Dendritic cell treated with granulocyte-macrophage colony-stimulating factor and Interleukin-4, amounts not matched to agents 40 ng/mL and 50 ng/mL, for 4 days (primary cell): ENCODE results near the gene SLC1A5.
"Not testable (repeated sequence)": the region's sequence is repeated elsewhere in the genome, so short reads cannot be mapped to it uniquely, and the experiment has no call there.

Experiments
- H3K27ac Mint-ChIP-seq: one replicate; pipeline ENCODE4 v1.8.0; 2022; ENCODE audit warnings: mild to moderate bottlenecking, mixed read lengths
- H3K27me3 Mint-ChIP-seq: one replicate; pipeline ENCODE4 v1.8.0; 2022; ENCODE audit warnings: mild to moderate bottlenecking, mixed read lengths
- H3K36me3 Mint-ChIP-seq: one replicate; pipeline ENCODE4 v1.8.0; 2022; ENCODE audit warnings: low read depth, mixed read lengths
- H3K4me1 Mint-ChIP-seq: one replicate; pipeline ENCODE4 v1.8.0; 2022; ENCODE audit warnings: low read depth, mixed read lengths
- H3K4me3 Mint-ChIP-seq: one replicate; pipeline ENCODE4 v1.8.0; 2022; ENCODE audit warnings: mild to moderate bottlenecking, moderate library complexity, mixed read lengths
- H3K9me3 Mint-ChIP-seq: one replicate; pipeline ENCODE4 v1.8.0; 2022; ENCODE audit warnings: mixed read lengths
- intact Hi-C: fragments of 100-400 bp; cut with micrococcal nuclease; formaldehyde crosslinking; loops from one replicate; pipeline ENCODE4 v1.15.0; 2022

The SLC1A5 gene

GRCh38 chr19:46788262-46788967 is at the start of gene SLC1A5:
TSS of gene SLC1A5 (minus strand) at chr19:46788594. CDS start at chr19:46787965, 629 bp downstream.
- H3K4me3 Mint-ChIP-seq: peak within 1 kb of the TSS; percentile 85
- intact Hi-C loops: loop anchor here (2.0 kb wide), 1 partner anchor 36 kb away; no protein-coding TSS in a partner anchor
- peaks cover 7% of the 10 kb centered on the region for H3K27me3 Mint-ChIP-seq
- no peaks in the 10 kb centered on the region for H3K9me3 Mint-ChIP-seq
- H3K27ac Mint-ChIP-seq: peak within 1 kb of the TSS; percentile 90
- H3K4me1 Mint-ChIP-seq: peaks cover 41% of the 10 kb centered on the region
- peaks cover 40% of the 10 kb centered on the region for H3K36me3 Mint-ChIP-seq

GRCh38 chr19:46838160-46838559 is 49.8 kb upstream of the SLC1A5 start:
- H3K36me3 Mint-ChIP-seq: peaks cover 76% of the 10 kb centered on the region
- peak overlapping the region; percentile 35 for H3K27ac Mint-ChIP-seq
- H3K4me1 Mint-ChIP-seq: peaks cover 48% of the 10 kb centered on the region
- H3K27me3 Mint-ChIP-seq: no peaks in the 10 kb centered on the region
- intact Hi-C loops: no loop called here
- no peaks in the 10 kb centered on the region for H3K9me3 Mint-ChIP-seq
- no peak overlapping the region for H3K4me3 Mint-ChIP-seq

GRCh38 chr19:46834984-46835383 is 46.6 kb upstream of the SLC1A5 start:
- Mint-ChIP-seq H3K4me1 (peaks cover 23% of the 10 kb centered on the region), H3K36me3 (peaks cover 44% of the 10 kb centered on the region), H3K9me3 (no peaks in the 10 kb centered on the region), H3K27me3 (peaks cover 4% of the 10 kb centered on the region), H3K27ac (no peak overlapping the region), H3K4me3 (no peak overlapping the region)
- intact Hi-C loops: no loop called here

- Mint-ChIP-seq H3K4me3 (no peak overlapping the region), H3K27me3 (peaks cover 4% of the 10 kb centered on the region), H3K36me3 (peaks cover 36% of the 10 kb centered on the region), H3K4me1 (peaks cover 20% of the 10 kb centered on the region), H3K27ac (peak overlapping the region; percentile 2), H3K9me3 (no peaks in the 10 kb centered on the region)
- intact Hi-C loops: no loop called here
Measured at GRCh38 chr19:46834121-46834520, 45.7 kb upstream of the SLC1A5 start.

- H3K27ac Mint-ChIP-seq: peak overlapping the region; percentile 52
- no peak overlapping the region for H3K4me3 Mint-ChIP-seq
- peaks cover 26% of the 10 kb centered on the region for H3K4me1 Mint-ChIP-seq
- intact Hi-C loops: no loop called here
- H3K27me3 Mint-ChIP-seq: peaks cover 4% of the 10 kb centered on the region
- H3K9me3 Mint-ChIP-seq: no peaks in the 10 kb centered on the region
- peaks cover 4% of the 10 kb centered on the region for H3K36me3 Mint-ChIP-seq
Measured at GRCh38 chr19:46830864-46831263, 42.5 kb upstream of the SLC1A5 start.

DNA sequence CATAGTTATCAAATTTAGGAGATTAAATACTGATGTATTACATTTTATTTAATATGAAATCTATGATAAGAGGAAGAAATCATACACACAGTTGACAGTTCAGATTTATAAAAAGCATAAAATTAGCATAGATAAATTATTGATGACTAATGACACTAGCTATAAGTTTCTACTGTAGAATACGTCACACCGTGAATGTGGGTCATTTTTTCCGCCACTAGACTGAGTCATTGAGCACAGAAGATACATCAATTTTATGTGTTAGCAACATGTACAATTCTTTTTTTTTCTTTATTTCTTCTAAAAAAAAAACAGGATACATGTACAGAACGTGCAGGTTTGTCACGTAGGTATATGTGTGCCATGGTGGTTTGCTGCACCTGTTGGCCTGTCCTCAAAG is 40.1 kb upstream of the SLC1A5 start:
- H3K27me3 Mint-ChIP-seq: peaks cover 4% of the 10 kb centered on the region
- no peaks in the 10 kb centered on the region for H3K9me3 Mint-ChIP-seq
- no peak overlapping the region for H3K4me3 Mint-ChIP-seq
- intact Hi-C loops: no loop called here
- peaks cover 47% of the 10 kb centered on the region for H3K4me1 Mint-ChIP-seq
- H3K27ac Mint-ChIP-seq: no peak overlapping the region
- no peaks in the 10 kb centered on the region for H3K36me3 Mint-ChIP-seq

DNA sequence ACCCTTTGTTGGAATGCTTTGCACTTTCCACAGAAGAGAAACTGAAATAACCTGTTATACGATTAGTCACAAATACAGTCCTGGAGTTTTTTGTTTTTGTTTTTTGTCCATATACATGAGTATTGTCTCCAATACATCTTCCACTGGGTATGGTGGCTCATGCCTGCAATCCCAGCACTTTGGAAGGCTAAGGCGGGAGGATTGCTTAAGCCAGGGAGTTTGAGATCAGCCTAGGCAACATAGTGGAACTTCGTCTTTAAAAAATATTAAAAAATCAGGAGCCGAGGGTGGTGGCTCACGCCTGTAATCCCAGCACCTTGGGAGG is 37.3 kb upstream of the SLC1A5 start:
- H3K27me3 Mint-ChIP-seq: no peaks in the 10 kb centered on the region
- peaks cover 64% of the 10 kb centered on the region for H3K4me1 Mint-ChIP-seq
- no peak overlapping the region for H3K4me3 Mint-ChIP-seq
- H3K36me3 Mint-ChIP-seq: no peaks in the 10 kb centered on the region
- H3K9me3 Mint-ChIP-seq: no peaks in the 10 kb centered on the region
- H3K27ac Mint-ChIP-seq: peak overlapping the region; percentile 88
- intact Hi-C loops: loop anchor here (2.0 kb wide), 2 partner anchors 37 to 47 kb away; partner anchors contain the start of gene SLC1A5

- no peaks in the 10 kb centered on the region for H3K27me3 Mint-ChIP-seq
- H3K36me3 Mint-ChIP-seq: no peaks in the 10 kb centered on the region
Measured at GRCh38 chr19:46824890-46825730, 36.7 kb upstream of the SLC1A5 start.

DNA sequence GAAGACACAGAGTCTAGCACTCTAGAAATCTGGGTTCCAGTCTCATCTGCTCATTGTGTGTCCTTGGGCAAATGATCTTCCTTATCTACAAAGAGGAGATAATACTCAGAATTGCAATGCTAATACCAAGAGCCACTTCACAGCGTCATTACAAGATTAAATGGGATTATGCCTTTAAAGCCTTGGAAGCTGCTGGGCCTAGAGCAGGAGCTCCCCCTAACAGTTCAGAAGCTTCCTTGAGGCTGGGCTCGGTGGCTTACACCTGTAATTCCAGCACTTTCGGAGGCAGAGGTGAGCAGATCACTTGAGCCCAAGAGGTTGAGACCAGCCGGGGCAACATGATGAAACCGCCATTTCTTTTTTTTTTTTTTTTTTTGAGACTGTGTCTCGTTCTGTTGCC is 34.7 kb upstream of the SLC1A5 start:
- Mint-ChIP-seq H3K27me3 (no peaks in the 10 kb centered on the region), H3K4me1 (peaks cover 67% of the 10 kb centered on the region), H3K27ac (no peak overlapping the region), H3K36me3 (no peaks in the 10 kb centered on the region), H3K4me3 (no peak overlapping the region), H3K9me3 (no peaks in the 10 kb centered on the region)
- intact Hi-C loops: no loop called here

More at GRCh38 chr19:46824890-46825730, 36.7 kb upstream of the SLC1A5 start:
- H3K27ac Mint-ChIP-seq: peak overlapping the region; percentile 88
- peak overlapping the region; percentile 48 for H3K4me3 Mint-ChIP-seq
- no peaks in the 10 kb centered on the region for H3K9me3 Mint-ChIP-seq
- peaks cover 66% of the 10 kb centered on the region for H3K4me1 Mint-ChIP-seq
- intact Hi-C loops: loop anchor here (2.0 kb wide), 2 partner anchors 36 to 46 kb away; partner anchors contain the start of gene SLC1A5

- Mint-ChIP-seq H3K4me1 (peaks cover 61% of the 10 kb centered on the region), H3K27ac (peak overlapping the region; percentile 84), H3K4me3 (peak overlapping the region; percentile 23)
- H3K9me3 Mint-ChIP-seq, H3K36me3 Mint-ChIP-seq, H3K27me3 Mint-ChIP-seq, intact Hi-C loops: not testable (repeated sequence)
Measured at GRCh38 chr19:46822410-46822787, 34.0 kb upstream of the SLC1A5 start.

DNA sequence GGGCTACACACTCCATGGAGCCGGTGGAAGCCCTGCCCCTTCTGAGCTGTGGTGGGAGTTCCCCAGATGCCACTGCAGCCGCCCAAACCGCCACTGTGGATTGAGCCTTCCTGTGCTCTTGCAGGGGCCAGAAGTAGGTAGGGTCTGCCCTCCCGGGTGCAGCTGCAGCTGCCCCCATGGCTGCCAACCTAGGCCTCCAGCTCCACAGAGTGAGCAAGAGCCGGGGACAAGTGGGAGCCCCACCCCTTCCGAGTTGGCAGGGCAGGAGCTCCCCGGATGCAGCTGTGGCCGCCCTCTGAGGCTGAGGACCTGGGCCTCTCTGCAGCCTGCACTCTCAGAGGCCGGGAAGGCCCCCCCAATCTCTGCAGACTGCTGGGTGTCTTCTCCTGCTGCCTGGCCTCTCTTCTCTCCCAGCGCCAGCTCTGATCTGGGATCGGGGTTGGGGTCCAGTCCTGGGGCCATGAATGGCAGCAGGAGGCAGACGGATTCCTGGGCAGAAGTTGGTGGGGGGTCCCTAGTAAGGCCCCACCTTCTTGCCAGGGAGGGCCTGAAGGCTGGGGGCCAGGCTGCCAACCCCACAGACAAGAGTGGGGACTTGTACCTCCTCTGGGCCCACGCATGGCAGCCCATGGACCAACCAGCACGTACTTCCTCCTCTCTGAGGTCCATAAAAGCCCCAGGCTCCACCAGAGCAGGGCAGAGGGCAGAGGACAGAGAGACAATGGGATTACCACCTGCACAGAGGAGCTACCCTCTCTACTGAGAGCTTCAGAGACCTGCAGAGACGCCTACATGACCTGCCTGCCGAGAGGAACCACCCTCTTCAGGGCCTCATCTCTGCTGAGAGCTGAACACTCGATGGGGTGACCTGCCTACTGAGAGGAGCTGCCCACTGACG is 33.4 kb upstream of the SLC1A5 start:
- Mint-ChIP-seq H3K4me3 (peak overlapping the region; percentile 23), H3K9me3 (no peaks in the 10 kb centered on the region), H3K27me3 (no peaks in the 10 kb centered on the region), H3K27ac (peak overlapping the region; percentile 84), H3K4me1 (peaks cover 54% of the 10 kb centered on the region), H3K36me3 (no peaks in the 10 kb centered on the region)
- intact Hi-C loops: no loop called here

- Mint-ChIP-seq H3K4me1 (peaks cover 37% of the 10 kb centered on the region), H3K4me3 (no peak overlapping the region), H3K9me3 (no peaks in the 10 kb centered on the region), H3K27me3 (no peaks in the 10 kb centered on the region), H3K27ac (no peak overlapping the region), H3K36me3 (no peaks in the 10 kb centered on the region)
- intact Hi-C loops: no loop called here
Measured at GRCh38 chr19:46818812-46819211, 30.4 kb upstream of the SLC1A5 start.

DNA sequence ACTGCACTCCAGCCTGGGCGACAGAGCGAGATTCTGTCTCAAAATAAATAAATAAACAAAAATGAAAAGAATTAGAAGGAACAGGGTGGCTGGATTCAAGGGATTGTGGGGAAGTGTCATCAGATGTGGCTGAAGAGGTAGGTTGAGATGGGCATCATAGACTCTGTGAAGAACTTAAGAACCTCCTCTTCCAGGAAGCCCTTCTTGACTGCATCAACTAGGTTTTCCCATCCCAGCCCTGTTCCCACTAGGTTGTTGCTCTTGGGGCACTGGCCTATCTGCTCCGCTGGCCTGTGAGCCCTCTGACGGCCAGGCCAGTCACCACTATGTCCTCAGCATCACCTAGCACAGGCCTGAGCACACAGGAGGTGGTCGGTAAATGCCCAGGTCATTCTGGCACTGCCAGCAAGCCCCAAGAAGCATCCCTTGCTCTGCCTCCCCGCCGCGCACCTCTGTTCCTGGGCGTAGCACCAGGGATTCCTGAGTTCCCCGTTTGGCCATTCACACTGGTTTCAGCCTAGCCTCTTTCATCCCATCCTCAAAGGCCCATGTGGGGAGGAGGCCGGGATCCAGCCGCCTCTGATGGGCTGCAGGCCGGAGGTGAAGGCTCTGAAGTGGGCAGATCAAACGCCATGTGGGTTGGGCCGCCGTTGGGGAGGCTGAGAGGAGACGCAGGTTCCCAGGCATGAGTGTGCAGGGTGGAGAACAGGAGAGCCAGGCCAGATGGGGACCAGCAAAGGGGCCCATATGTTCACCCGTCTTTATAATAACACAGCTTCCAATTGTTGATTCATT is 27.6 kb upstream of the SLC1A5 start:
- Mint-ChIP-seq H3K4me1 (peaks cover 20% of the 10 kb centered on the region), H3K27me3 (peaks cover 2% of the 10 kb centered on the region), H3K27ac (peak overlapping the region; percentile 21), H3K36me3 (no peaks in the 10 kb centered on the region), H3K9me3 (no peaks in the 10 kb centered on the region), H3K4me3 (no peak overlapping the region)
- intact Hi-C loops: no loop called here
